HCT116 (cell line): Measurements from ENCODE around the gene TMEM150A. TPM values are rescaled to one million over a fixed set of nuclear protein-coding genes. Genes with fewer than 3 reads are reported as not detected.

Experiments
- ATAC-seq: fragments of 200-7000 bp; cut with Tn5 transposase; 2 replicates; pipeline ENCODE4 v1.9.1; 2020; ENCODE audit warnings: mild to moderate bottlenecking, moderate library complexity
- BruUV-seq: library from RNA; stranded (reverse); fragments of 400-500 nt; replicated peaks from 2 replicates; lab custom pipeline; 2021; lab: Mats Ljungman, UMichigan
- CTCF ChIA-PET: fragments of 300-600 bp; sonication (Branson Sonifier 250); formaldehyde crosslinking; loops from one replicate; lab custom pipeline; 2021; ENCODE audit warnings: antibody characterized with exemption; lab: Charles Lee
- POLR2A ChIA-PET: fragments of 300-600, 350-600 bp; sonication (Branson Sonifier 250); formaldehyde crosslinking; loops from one replicate; lab custom pipeline; 2021; ENCODE audit warnings: antibody characterized with exemption; lab: Charles Lee
- RAD21 ChIA-PET, 2 experiments: fragments of 300-600 bp; sonication (Branson Sonifier 250); formaldehyde crosslinking; loops; one replicate each; lab custom pipeline; 2023; ENCODE audit warnings: low total read pairs in 2 of 2; ENCODE audit not compliant: uncharacterized antibody in 2 of 2, unreplicated experiment in 2 of 2, low non-redundant PET in 1 of 2; lab: Charles Lee
- DNase-seq: peaks from one replicate; pipeline ENCODE4 v3.0.0-alpha.2; 2010; ENCODE audit warnings: low read depth, low spot score
- H2AFZ ChIP-seq: fragments of 200-600 bp; shearing (Covaris generic), sonication (generic); 2 replicates; pipeline ENCODE4 v1.6.1; 2017; ENCODE audit warnings: low read depth, mixed run types, mixed read lengths, antibody characterized with exemption, low read length; ENCODE audit not compliant: poor library complexity, severe bottlenecking
- H3K27ac ChIP-seq: 2 replicates; pipeline ENCODE4 v1.5.1; 2012; ENCODE audit warnings: low read depth, low read length
- H3K27me3 ChIP-seq: fragments of 200-600 bp; sonication (generic); 2 replicates; pipeline ENCODE4 v1.6.1; 2016; ENCODE audit warnings: mixed run types, low read length, mixed read lengths; ENCODE audit not compliant: insufficient read depth
- H3K36me3 ChIP-seq, 2 experiments: fragments of 200-500 bp in 1 of 2; fragments of 200-600 bp in 1 of 2; sonication (Bioruptor generic) in 1 of 2; sonication (generic) in 1 of 2; 2 replicates each; pipeline versions ENCODE4 v1.5.1 to v1.6.1; 2014 to 2016; ENCODE audit warnings: low read length in 2 of 2, inconsistent platforms in 1 of 2, mixed read lengths in 1 of 2, mixed run types in 1 of 2; ENCODE audit not compliant: insufficient read depth in 2 of 2, control insufficient read depth in 1 of 2
- H3K4me1 ChIP-seq, 2 experiments: fragments of 200-600 bp in 1 of 2; sonication (generic) in 1 of 2; 2 replicates each; pipeline versions ENCODE4 v1.5.1 to v1.6.1; 2012 to 2017; ENCODE audit warnings: low read length in 2 of 2, inconsistent platforms in 1 of 2, mild to moderate bottlenecking in 1 of 2, mixed read lengths in 1 of 2, mixed run types in 1 of 2, moderate library complexity in 1 of 2; ENCODE audit not compliant: insufficient read depth in 2 of 2, control insufficient read depth in 1 of 2
- H3K4me2 ChIP-seq: fragments of 200-600 bp; sonication (generic); 2 replicates; pipeline ENCODE4 v1.6.1; 2017; ENCODE audit warnings: mixed run types, low read length, mixed read lengths
- H3K4me3 ChIP-seq, 2 experiments: fragments of 200-600 bp in 1 of 2; sonication (generic) in 1 of 2; replicated peaks in 1 of 2; 2 replicates each; pipeline ENCODE4 v1.5.1; 2011 to 2016; ENCODE audit warnings: low read length in 2 of 2, control low read depth in 1 of 2, low read depth in 1 of 2, mild to moderate bottlenecking in 1 of 2, mixed read lengths in 1 of 2, mixed run types in 1 of 2
- H3K79me2 ChIP-seq: fragments of 200-600 bp; sonication (generic); 2 replicates; pipeline ENCODE4 v1.6.1; 2017; ENCODE audit warnings: mild to moderate bottlenecking, mixed run types, low read length, moderate library complexity, mixed read lengths; ENCODE audit not compliant: insufficient read depth
- H3K9ac ChIP-seq: fragments of 200-600 bp; sonication (generic); 2 replicates; pipeline ENCODE4 v1.6.1; 2016; ENCODE audit warnings: low read length, mixed read lengths
- H3K9me2 ChIP-seq: fragments of 200-600 bp; sonication (generic), shearing (Covaris generic); 2 replicates; pipeline ENCODE4 v1.6.1; 2017; ENCODE audit warnings: mixed run types, mild to moderate bottlenecking, moderate library complexity; ENCODE audit not compliant: insufficient read depth
- H3K9me3 ChIP-seq, 2 experiments: fragments of 200-500 bp in 1 of 2; fragments of 200-600 bp in 1 of 2; sonication (Bioruptor generic) in 1 of 2; sonication (generic) in 1 of 2; 2 replicates each; pipeline ENCODE4 v1.6.1; 2014 to 2017; ENCODE audit warnings: low read length in 2 of 2, mixed read lengths in 2 of 2, inconsistent platforms in 1 of 2, low read depth in 1 of 2, mild to moderate bottlenecking in 1 of 2, mixed run types in 1 of 2, moderate library complexity in 1 of 2; ENCODE audit not compliant: control insufficient read depth in 1 of 2, insufficient read depth in 1 of 2
- H4K20me1 ChIP-seq: fragments of 200-600 bp; sonication (generic), shearing (Covaris generic); 2 replicates; pipeline ENCODE4 v1.6.1; 2017; ENCODE audit warnings: mixed run types, mild to moderate bottlenecking, moderate library complexity; ENCODE audit not compliant: insufficient read depth
- CEBPB ChIP-seq: IDR thresholded peaks from 2 replicates; pipeline ENCODE4 v1.6.1; 2012; ENCODE audit warnings: low read depth
- EZH2 ChIP-seq: fragments of 200-600 bp; sonication (generic); IDR thresholded peaks from 2 replicates; pipeline ENCODE4 v1.6.1; 2017; ENCODE audit warnings: antibody characterized with exemption, mixed run types
- EZH2phosphoT487 ChIP-seq: fragments of 200-600 bp; IDR thresholded peaks from 2 replicates; pipeline ENCODE4 v1.6.1; 2018; ENCODE audit warnings: antibody characterized with exemption, borderline replicate concordance
- FOSL1 ChIP-seq: IDR thresholded peaks from 2 replicates; pipeline ENCODE4 v1.6.1; 2012; ENCODE audit warnings: low read depth
- POLR2A ChIP-seq: IDR thresholded peaks from 2 replicates; pipeline ENCODE4 v1.7.0; 2011; ENCODE audit warnings: borderline replicate concordance; ENCODE audit not compliant: insufficient read depth, insufficient read length; ENCODE audit errors: extremely low read depth
- POLR2AphosphoS5 ChIP-seq: IDR thresholded peaks from 2 replicates; pipeline ENCODE4 v1.6.1; 2011; ENCODE audit warnings: mild to moderate bottlenecking, low read depth, low read length, moderate library complexity
- RAD21 ChIP-seq: IDR thresholded peaks from 2 replicates; pipeline ENCODE4 v1.6.1; 2012; ENCODE audit warnings: low read depth, mild to moderate bottlenecking
- SIN3A ChIP-seq: IDR thresholded peaks from 2 replicates; pipeline ENCODE4 v1.6.1; 2012; ENCODE audit warnings: low read depth
- SRF ChIP-seq: IDR thresholded peaks from 2 replicates; pipeline ENCODE4 v1.6.1; 2012; ENCODE audit warnings: low read depth
- TCF7L2 ChIP-seq: IDR thresholded peaks from 2 replicates; pipeline ENCODE4 v1.7.0; 2011; ENCODE audit warnings: borderline replicate concordance, inconsistent platforms; ENCODE audit not compliant: insufficient read depth, insufficient read length; ENCODE audit errors: extremely low read depth
- ZFX ChIP-seq: fragments of 450-650 bp; IDR thresholded peaks from 2 replicates; pipeline ENCODE4 v1.6.1; 2017
- ZNF274 ChIP-seq: fragments of 200-500 bp; sonication (Bioruptor generic); IDR thresholded peaks from 2 replicates; pipeline ENCODE4 v1.6.1; 2014; ENCODE audit warnings: mild to moderate bottlenecking, low read depth, low read length, inconsistent platforms
- intact Hi-C: fragments of 100-400 bp; cut with micrococcal nuclease; formaldehyde crosslinking; loops from 2 replicates; pipeline ENCODE4 v1.10.0; 2022
- total RNA-seq: library from RNA; stranded (reverse); gene quantifications from one replicate; pipeline ENCODE4 v1.2.1, GENCODE V29; 2021; ENCODE audit not compliant: unreplicated experiment
- TF ChIP-seq, protein P1 (sequence below), 3 experiments: fragments of 200-600 bp in 1 of 3; sonication (generic) in 1 of 3; IDR thresholded peaks in 2 of 3; conservative IDR thresholded peaks in 1 of 3; 2 replicates each; pipeline ENCODE4 v1.5.1; 2012 to 2017; ENCODE audit warnings: low read depth in 2 of 3, low read length in 2 of 3, antibody characterized with exemption in 1 of 3, borderline replicate concordance in 1 of 3, control low read depth in 1 of 3, mild to moderate bottlenecking in 1 of 3, mixed read lengths in 1 of 3, mixed run types in 1 of 3, moderate library complexity in 1 of 3; ENCODE audit not compliant: insufficient read depth in 1 of 3
- TF ChIP-seq, protein P2 (sequence below): IDR thresholded peaks from 2 replicates; pipeline ENCODE4 v1.6.1; 2012

Gene TMEM150A
- total RNA-seq, 1 experiment from 2014 or later: 9.9 TPM

DNA sequence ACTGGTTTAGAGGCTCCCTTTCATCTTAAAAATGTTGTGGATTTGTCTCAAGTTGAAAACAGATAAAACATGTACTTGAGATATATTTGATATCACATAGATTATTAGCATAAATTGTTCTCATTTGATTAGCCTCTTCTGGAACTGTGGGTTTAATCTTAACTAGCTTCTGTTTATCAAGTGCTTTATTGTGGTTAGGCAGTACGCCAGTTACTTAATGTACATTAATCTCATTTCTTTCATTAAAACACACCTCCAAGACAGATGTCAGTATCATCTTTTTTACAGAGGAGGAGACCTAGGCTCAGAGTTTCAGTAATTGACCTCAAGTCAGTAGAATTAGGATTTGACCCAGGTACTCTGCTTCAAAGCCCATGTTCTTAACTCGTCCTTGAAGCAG is 43.7 kb upstream of the TMEM150A start:
- no TSS peak for BruUV-seq

More for the DNA sequence above, 43.7 kb upstream of the TMEM150A start:
- Histone ChIP-seq H3K4me3 (no peak overlapping the region), H2AFZ (no peak overlapping the region), H3K4me1 (no peaks in the 10 kb centered on the region)
- RAD21 ChIA-PET: no interaction called here
- intact Hi-C loops: no loop called here
- TF ChIP-seq SRF (no peak), RAD21 (no peak), CEBPB (no peak), EZH2 (no peak), POLR2A (no peak), SIN3A (no peak), POLR2AphosphoS5 (no peak), ZNF274 (no peak), EZH2phosphoT487 (no peak), FOSL1 (no peak), TCF7L2 (no peak), ZFX (no peak)
- TF ChIP-seq, protein P1, sequence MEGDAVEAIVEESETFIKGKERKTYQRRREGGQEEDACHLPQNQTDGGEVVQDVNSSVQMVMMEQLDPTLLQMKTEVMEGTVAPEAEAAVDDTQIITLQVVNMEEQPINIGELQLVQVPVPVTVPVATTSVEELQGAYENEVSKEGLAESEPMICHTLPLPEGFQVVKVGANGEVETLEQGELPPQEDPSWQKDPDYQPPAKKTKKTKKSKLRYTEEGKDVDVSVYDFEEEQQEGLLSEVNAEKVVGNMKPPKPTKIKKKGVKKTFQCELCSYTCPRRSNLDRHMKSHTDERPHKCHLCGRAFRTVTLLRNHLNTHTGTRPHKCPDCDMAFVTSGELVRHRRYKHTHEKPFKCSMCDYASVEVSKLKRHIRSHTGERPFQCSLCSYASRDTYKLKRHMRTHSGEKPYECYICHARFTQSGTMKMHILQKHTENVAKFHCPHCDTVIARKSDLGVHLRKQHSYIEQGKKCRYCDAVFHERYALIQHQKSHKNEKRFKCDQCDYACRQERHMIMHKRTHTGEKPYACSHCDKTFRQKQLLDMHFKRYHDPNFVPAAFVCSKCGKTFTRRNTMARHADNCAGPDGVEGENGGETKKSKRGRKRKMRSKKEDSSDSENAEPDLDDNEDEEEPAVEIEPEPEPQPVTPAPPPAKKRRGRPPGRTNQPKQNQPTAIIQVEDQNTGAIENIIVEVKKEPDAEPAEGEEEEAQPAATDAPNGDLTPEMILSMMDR (IDR thresholded peaks at IDR 0.05 in 2 of 3, conservative IDR thresholded peaks at IDR 0.05 in 1 of 3; ENCODE audit: borderline replicate concordance in 1 of 3, insufficient read depth in 1 of 3, low read depth in 2 of 3, low read length in 2 of 3): no peak
- TF ChIP-seq, protein P2, sequence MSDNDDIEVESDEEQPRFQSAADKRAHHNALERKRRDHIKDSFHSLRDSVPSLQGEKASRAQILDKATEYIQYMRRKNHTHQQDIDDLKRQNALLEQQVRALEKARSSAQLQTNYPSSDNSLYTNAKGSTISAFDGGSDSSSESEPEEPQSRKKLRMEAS: no peak
- TF ChIP-seq, all 23 proteins: peak for 0
- Histone ChIP-seq H3K9ac (no peak overlapping the region), H3K9me2 (no peaks in the 10 kb centered on the region), H3K27me3 (no peaks in the 10 kb centered on the region), H3K27ac (no peak overlapping the region), H3K36me3 (peaks cover 71 to 75% of the 10 kb centered on the region in 2 experiments), H3K9me3 (no peaks in the 10 kb centered on the region), H3K79me2 (peaks cover 39% of the 10 kb centered on the region; the same call in 1 of the 2 replicates), H3K4me2 (no peak overlapping the region), H4K20me1 (no peaks in the 10 kb centered on the region)
- no peak for DNase-seq
- ATAC-seq: no peak
- POLR2A ChIA-PET: interaction anchor here (0.5 kb wide), 1 partner anchor 69 kb away, joined by 3 read pairs; the partner anchor contains the start of gene VAMP8
- CTCF ChIA-PET: interaction anchor here (1.3 kb wide), 1 partner anchor 9 kb away, joined by 3 read pairs; no protein-coding TSS in a partner anchor
